ENCODE results near the gene TNFRSF4.

Gene TNFRSF4

GRCh38 chr1:1239614-1240347, 25.8 kb upstream of the TNFRSF4 start:
- POLR2A ChIA-PET, result interaction anchor here (0.9 to 1.0 kb wide), 2 partner anchors 8 to 92 kb away, joined by 3 to 4 read pairs; no protein-coding TSS in a partner anchor
- CTCF ChIA-PET, result no interaction called here
- TF ChIP-seq FOXM1 (IDR thresholded peaks at IDR 0.05; ENCODE audit: borderline replicate concordance), result no peak
- TF ChIP-seq ARNT (IDR thresholded peaks at IDR 0.05), result no peak
- TF ChIP-seq L3MBTL2 (conservative IDR thresholded peaks at IDR 0.05), result no peak
- no peak for TF ChIP-seq LEF1 (IDR thresholded peaks at IDR 0.05; ENCODE audit: borderline replicate concordance)
- TF ChIP-seq TARDBP (IDR thresholded peaks at IDR 0.05), result no peak
- TF ChIP-seq ELF4 (IDR thresholded peaks at IDR 0.05), result no peak
- TF ChIP-seq FOXA1 (IDR thresholded peaks at IDR 0.05), result no peak
- TF ChIP-seq SUZ12 (IDR thresholded peaks at IDR 0.05), result no peak
- no peak for TF ChIP-seq ZNF384 (IDR thresholded peaks at IDR 0.05)
- no peak for TF ChIP-seq HDGF (IDR thresholded peaks at IDR 0.05; ENCODE audit: borderline replicate concordance)
- TF ChIP-seq SP1 (IDR thresholded peaks at IDR 0.05), result no peak
- no peak for TF ChIP-seq BHLHE40 (IDR thresholded peaks at IDR 0.05; ENCODE audit: borderline replicate concordance)
- TF ChIP-seq NFRKB (IDR thresholded peaks at IDR 0.05), result no peak
- TF ChIP-seq CTBP1 (IDR thresholded peaks at IDR 0.05; ENCODE audit: borderline replicate concordance), result no peak
- no peak for TF ChIP-seq PKNOX1 (IDR thresholded peaks at IDR 0.05)
- TF ChIP-seq FOXK2 (IDR thresholded peaks at IDR 0.05), result no peak
- no peak for DNase-seq (ENCODE audit: extremely low spot score)

GRCh38 chr1:1239227-1239613, 25.3 kb upstream of the TNFRSF4 start:
- DNase-seq (ENCODE audit: extremely low spot score), result no peak
- TF ChIP-seq BHLHE40 (IDR thresholded peaks at IDR 0.05; ENCODE audit: borderline replicate concordance), result no peak
- TF ChIP-seq FOXK2 (IDR thresholded peaks at IDR 0.05), result no peak
- TF ChIP-seq NFRKB (IDR thresholded peaks at IDR 0.05), result no peak
- TF ChIP-seq ELF4 (IDR thresholded peaks at IDR 0.05), result no peak
- no peak for TF ChIP-seq ZNF384 (IDR thresholded peaks at IDR 0.05)
- no peak for TF ChIP-seq FOXM1 (IDR thresholded peaks at IDR 0.05; ENCODE audit: borderline replicate concordance)
- no peak for TF ChIP-seq PKNOX1 (IDR thresholded peaks at IDR 0.05)
- TF ChIP-seq SP1 (IDR thresholded peaks at IDR 0.05), result no peak
- no peak for TF ChIP-seq HDGF (IDR thresholded peaks at IDR 0.05; ENCODE audit: borderline replicate concordance)
- no peak for TF ChIP-seq SUZ12 (IDR thresholded peaks at IDR 0.05)
- no peak for TF ChIP-seq FOXA1 (IDR thresholded peaks at IDR 0.05)
- TF ChIP-seq LEF1 (IDR thresholded peaks at IDR 0.05; ENCODE audit: borderline replicate concordance), result no peak
- TF ChIP-seq CTBP1 (IDR thresholded peaks at IDR 0.05; ENCODE audit: borderline replicate concordance), result no peak
- no peak for TF ChIP-seq L3MBTL2 (conservative IDR thresholded peaks at IDR 0.05)
- TF ChIP-seq TARDBP (IDR thresholded peaks at IDR 0.05), result no peak
- no peak for TF ChIP-seq ARNT (IDR thresholded peaks at IDR 0.05)
- CTCF ChIA-PET, result no interaction called here

GRCh38 chr1:1238702-1239178, 24.8 kb upstream of the TNFRSF4 start:
- TF ChIP-seq PKNOX1 (IDR thresholded peaks at IDR 0.05) (no peak), ZNF384 (IDR thresholded peaks at IDR 0.05) (no peak), NFRKB (IDR thresholded peaks at IDR 0.05) (no peak), CTBP1 (IDR thresholded peaks at IDR 0.05; ENCODE audit: borderline replicate concordance) (no peak), FOXA1 (IDR thresholded peaks at IDR 0.05) (no peak), FOXM1 (IDR thresholded peaks at IDR 0.05; ENCODE audit: borderline replicate concordance) (no peak), ELF4 (IDR thresholded peaks at IDR 0.05) (no peak), FOXK2 (IDR thresholded peaks at IDR 0.05) (no peak), ARNT (IDR thresholded peaks at IDR 0.05) (no peak), SUZ12 (IDR thresholded peaks at IDR 0.05) (no peak), LEF1 (IDR thresholded peaks at IDR 0.05; ENCODE audit: borderline replicate concordance) (no peak), BHLHE40 (IDR thresholded peaks at IDR 0.05; ENCODE audit: borderline replicate concordance) (no peak), TARDBP (IDR thresholded peaks at IDR 0.05) (no peak)
- DNase-seq (ENCODE audit: extremely low spot score), result no peak
- POLR2A ChIA-PET, result interaction anchor here (0.9 to 1.0 kb wide), 2 partner anchors 9 to 91 kb away, joined by 3 to 4 read pairs; no protein-coding TSS in a partner anchor
- CTCF ChIA-PET, result no interaction called here

More at GRCh38 chr1:1239227-1239613, 25.3 kb upstream of the TNFRSF4 start:
- POLR2A ChIA-PET, result interaction anchor here (0.9 to 1.0 kb wide), 2 partner anchors 9 to 91 kb away, joined by 3 to 4 read pairs; no protein-coding TSS in a partner anchor

GRCh38 chr1:1237874-1238701, 24.1 kb upstream of the TNFRSF4 start:
- TF ChIP-seq FOXM1 (IDR thresholded peaks at IDR 0.05; ENCODE audit: borderline replicate concordance), result no peak
- no peak for TF ChIP-seq ELF4 (IDR thresholded peaks at IDR 0.05)
- no peak for TF ChIP-seq FOXA1 (IDR thresholded peaks at IDR 0.05)
- TF ChIP-seq NFRKB (IDR thresholded peaks at IDR 0.05), result no peak
- no peak for DNase-seq (ENCODE audit: extremely low spot score)
- CTCF ChIA-PET, result no interaction called here
- POLR2A ChIA-PET, result no interaction called here
